PC-3 (cell line): ENCODE measurements around the gene DEK. TPM values are rescaled to one million over a fixed set of nuclear protein-coding genes. Genes with fewer than 3 reads are reported as not detected.
"Not testable (repeated sequence)": the region's sequence is repeated elsewhere in the genome, so short reads cannot be mapped to it uniquely, and the experiment has no call there.

Experiments
- ATAC-seq: fragments of 200-7000 bp; cut with Tn5 transposase; 2 replicates; pipeline ENCODE4 v1.9.1; 2020; ENCODE audit warnings: mild to moderate bottlenecking, moderate library complexity
- BruUV-seq: library from RNA; stranded (reverse); fragments of 400-500 nt; replicated peaks from 2 replicates; lab custom pipeline; 2021; lab: Mats Ljungman, UMichigan
- CTCF ChIA-PET: fragments of 300-600 bp; sonication (Branson Sonifier 250); formaldehyde crosslinking; loops from one replicate; lab custom pipeline; 2022; ENCODE audit warnings: antibody characterized with exemption; lab: Charles Lee
- POLR2A ChIA-PET: fragments of 300-600 bp; sonication (Branson Sonifier 250); formaldehyde crosslinking; loops from one replicate; lab custom pipeline; 2022; ENCODE audit warnings: antibody characterized with exemption; ENCODE audit not compliant: unreplicated experiment; lab: Charles Lee
- DNase-seq: peaks from one replicate; pipeline ENCODE4 v3.0.0-alpha.2; 2015
- H2AFZ ChIP-seq: fragments of 300-600 bp; sonication (generic); 2 replicates; pipeline ENCODE4 v1.6.0; 2016; ENCODE audit warnings: antibody characterized with exemption, low read length
- H3F3A ChIP-seq: fragments of 300-600 bp; sonication (generic); one replicate; pipeline ENCODE4 v1.6.0; 2017; ENCODE audit warnings: antibody characterized with exemption, low read length, control low read depth, mild to moderate bottlenecking; ENCODE audit not compliant: unreplicated experiment
- H3K27ac ChIP-seq: fragments of 300-600 bp; sonication (generic); 2 replicates; pipeline ENCODE4 v1.5.1; 2016; ENCODE audit warnings: mild to moderate bottlenecking, low read length
- H3K27me3 ChIP-seq: fragments of 300-600 bp; sonication (generic); 2 replicates; pipeline ENCODE4 v1.6.1; 2016; ENCODE audit warnings: low read length, mixed read lengths
- H3K36me3 ChIP-seq: fragments of 300-600 bp; sonication (generic); 2 replicates; pipeline ENCODE4 v1.6.1; 2016; ENCODE audit warnings: low read depth, mixed run types, low read length, mixed read lengths
- H3K4me1 ChIP-seq: fragments of 300-600 bp; sonication (generic); 2 replicates; pipeline ENCODE4 v1.5.1; 2016; ENCODE audit warnings: low read length; ENCODE audit not compliant: insufficient read depth
- H3K4me2 ChIP-seq: fragments of 300-600 bp; sonication (generic); 2 replicates; pipeline ENCODE4 v1.6.0; 2016; ENCODE audit warnings: low read length
- H3K4me3 ChIP-seq: fragments of 300-600 bp; sonication (generic); 2 replicates; pipeline ENCODE4 v1.5.1; 2016; ENCODE audit warnings: mild to moderate bottlenecking, low read length, mixed read lengths
- H3K79me2 ChIP-seq: fragments of 300-600 bp; sonication (generic); 2 replicates; pipeline ENCODE4 v1.6.1; 2017; ENCODE audit warnings: low read length, mixed read lengths
- H3K9ac ChIP-seq: fragments of 300-600 bp; sonication (generic); 2 replicates; pipeline ENCODE4 v1.6.0; 2016; ENCODE audit warnings: mild to moderate bottlenecking, low read length
- H3K9me2 ChIP-seq: fragments of 300-600 bp; sonication (generic); replicated peaks from 2 replicates; pipeline ENCODE4 v1.6.1; 2016; ENCODE audit warnings: mixed run types, low read length, mixed read lengths
- H3K9me3 ChIP-seq: fragments of 300-600 bp; sonication (generic); 2 replicates; pipeline ENCODE4 v1.6.1; 2016; ENCODE audit warnings: low read length, mixed read lengths
- H4K20me1 ChIP-seq: fragments of 300-600 bp; sonication (generic); 2 replicates; pipeline ENCODE4 v1.6.1; 2016; ENCODE audit warnings: low read length, mixed read lengths
- EZH2 ChIP-seq: fragments of 300-600 bp; sonication (generic); IDR thresholded peaks from one replicate; pipeline ENCODE4 v1.6.1; 2017; ENCODE audit warnings: antibody characterized with exemption, mild to moderate bottlenecking, low read length; ENCODE audit not compliant: unreplicated experiment
- EZH2phosphoT487 ChIP-seq: fragments of 300-600 bp; sonication (generic); IDR thresholded peaks from 2 replicates; pipeline ENCODE4 v1.6.1; 2018; ENCODE audit warnings: mild to moderate bottlenecking, antibody characterized with exemption, low read length, borderline replicate concordance
- intact Hi-C: fragments of 100-400 bp; cut with micrococcal nuclease; formaldehyde crosslinking; loops from 2 replicates; pipeline ENCODE4 v1.9.0; 2023
- total RNA-seq: library from RNA; depleted of rRNA; stranded (reverse); fragments of >200 nt; gene quantifications from 2 replicates; pipeline ENCODE4 v1.2.3, GENCODE V29; 2014; rRNA removed
- TF ChIP-seq, protein P1 (sequence below): fragments of 300-600 bp; sonication (generic); conservative IDR thresholded peaks from 2 replicates; pipeline ENCODE4 v1.5.1; 2017; ENCODE audit warnings: antibody characterized with exemption, low read depth, mild to moderate bottlenecking, low read length

The DEK gene
- total RNA-seq, 1 experiment from 2014 or later = 155 TPM

DNA sequence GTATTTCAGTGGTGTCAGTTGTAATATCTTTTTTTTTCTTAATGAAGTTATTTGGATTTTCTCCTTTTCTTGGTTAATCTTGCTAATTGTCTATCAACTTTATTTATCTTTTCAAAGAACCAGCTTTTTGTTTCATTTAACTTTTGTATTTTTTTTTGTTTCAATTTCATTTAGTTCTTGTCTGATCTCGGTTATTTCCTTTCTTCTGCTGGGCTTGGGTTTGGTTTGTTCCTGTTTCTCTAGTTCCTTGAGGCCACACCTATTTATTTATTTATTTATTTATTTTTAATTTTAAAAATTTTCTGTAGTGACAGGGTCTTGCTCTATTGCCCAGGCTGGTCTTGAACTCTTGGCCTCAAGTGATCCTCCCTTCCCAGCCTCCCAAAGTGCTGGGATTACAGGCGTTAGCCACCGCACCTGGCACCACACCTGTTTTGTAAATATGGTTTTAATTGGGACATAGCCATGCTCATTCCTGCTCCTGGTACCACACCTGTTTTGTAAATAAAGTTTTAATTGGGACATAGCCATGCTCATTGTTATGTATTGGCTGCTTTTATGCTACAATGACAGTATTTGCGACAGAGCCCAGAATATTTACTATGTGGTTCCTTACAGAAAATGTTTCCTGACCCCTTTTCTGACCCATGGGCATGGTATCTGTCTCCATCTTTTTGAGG is 86.9 kb downstream of the DEK start:
- Histone ChIP-seq H3K36me3 (no peaks in the 10 kb centered on the region), H3K79me2 (no peaks in the 10 kb centered on the region), H3K27ac (no peak overlapping the region), H3K9me2 (no peaks in the 10 kb centered on the region), H3K4me2 (no peak overlapping the region), H4K20me1 (no peaks in the 10 kb centered on the region), H3F3A (no peaks in the 10 kb centered on the region), H3K4me3 (no peak overlapping the region), H3K27me3 (no peaks in the 10 kb centered on the region), H3K9me3 (no peaks in the 10 kb centered on the region), H2AFZ (no peak overlapping the region), H3K4me1 (no peaks in the 10 kb centered on the region), H3K9ac (no peak overlapping the region)
- BruUV-seq = no TSS peak
- no peak for ATAC-seq
- ChIA-PET CTCF (no interaction called here), POLR2A (no interaction called here)
- DNase-seq = no peak
- TF ChIP-seq EZH2 (no peak), EZH2phosphoT487 (no peak)
- TF ChIP-seq, protein P1, sequence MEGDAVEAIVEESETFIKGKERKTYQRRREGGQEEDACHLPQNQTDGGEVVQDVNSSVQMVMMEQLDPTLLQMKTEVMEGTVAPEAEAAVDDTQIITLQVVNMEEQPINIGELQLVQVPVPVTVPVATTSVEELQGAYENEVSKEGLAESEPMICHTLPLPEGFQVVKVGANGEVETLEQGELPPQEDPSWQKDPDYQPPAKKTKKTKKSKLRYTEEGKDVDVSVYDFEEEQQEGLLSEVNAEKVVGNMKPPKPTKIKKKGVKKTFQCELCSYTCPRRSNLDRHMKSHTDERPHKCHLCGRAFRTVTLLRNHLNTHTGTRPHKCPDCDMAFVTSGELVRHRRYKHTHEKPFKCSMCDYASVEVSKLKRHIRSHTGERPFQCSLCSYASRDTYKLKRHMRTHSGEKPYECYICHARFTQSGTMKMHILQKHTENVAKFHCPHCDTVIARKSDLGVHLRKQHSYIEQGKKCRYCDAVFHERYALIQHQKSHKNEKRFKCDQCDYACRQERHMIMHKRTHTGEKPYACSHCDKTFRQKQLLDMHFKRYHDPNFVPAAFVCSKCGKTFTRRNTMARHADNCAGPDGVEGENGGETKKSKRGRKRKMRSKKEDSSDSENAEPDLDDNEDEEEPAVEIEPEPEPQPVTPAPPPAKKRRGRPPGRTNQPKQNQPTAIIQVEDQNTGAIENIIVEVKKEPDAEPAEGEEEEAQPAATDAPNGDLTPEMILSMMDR = no peak
- intact Hi-C loops = loop anchor here (5.0 kb wide), 1 partner anchor 40 kb away; no protein-coding TSS in a partner anchor

GRCh38 chr6:18176198-18176597 is 88.1 kb downstream of the DEK start:
- H2AFZ ChIP-seq, H3K9ac ChIP-seq, H3K4me2 ChIP-seq, DNase-seq, H3K27ac ChIP-seq, BruUV-seq, H3K4me3 ChIP-seq, H3K9me3 ChIP-seq, POLR2A ChIA-PET, H3K4me1 ChIP-seq, H4K20me1 ChIP-seq, H3K9me2 ChIP-seq, H3K27me3 ChIP-seq, ATAC-seq, CTCF ChIA-PET, H3F3A ChIP-seq, H3K36me3 ChIP-seq, H3K79me2 ChIP-seq: not testable (repeated sequence)
- intact Hi-C loops = loop anchor here (5.0 kb wide), 1 partner anchor 41 kb away; no protein-coding TSS in a partner anchor

Other genes with a start within 250 kb of the DEK start
- 0.81 and 1.3 TPM in 2 replicates for gene NHLRC1, start 141.9 kb downstream of the DEK start, total RNA-seq
- gene TPMT, start 109.5 kb downstream of the DEK start, total RNA-seq = 17.5 and 19.8 TPM in 2 replicates
- gene KDM1B, start 109.1 kb downstream of the DEK start, total RNA-seq = 25.0 and 31.1 TPM in 2 replicates
- 4.6 and 7.8 TPM in 2 replicates for gene RNF144B, start 122.8 kb upstream of the DEK start, total RNA-seq